Astrocyte of the cerebellum (primary cell): ENCODE measurements around the gene MRO.

Source experiments
- DNase-seq: peaks from one replicate; pipeline ENCODE4 v3.0.0-alpha.2; 2011; ENCODE audit warnings: low read depth
- H3K4me3 ChIP-seq: 2 replicates; pipeline ENCODE4 v1.5.1; 2011; ENCODE audit warnings: mild to moderate bottlenecking, low read depth, low read length, moderate library complexity
- in situ Hi-C: cut with HindIII; loops from 2 replicates; pipeline ENCODE4 v1.10.0; 2017; ENCODE audit warnings: low sequenced_read_pairs
- TF ChIP-seq, protein P1 (sequence below): IDR thresholded peaks from 2 replicates; pipeline ENCODE4 v1.5.1; 2012; ENCODE audit warnings: low read length, low read depth, moderate library complexity, mild to moderate bottlenecking; ENCODE audit errors: missing control alignments

Gene MRO

DNA sequence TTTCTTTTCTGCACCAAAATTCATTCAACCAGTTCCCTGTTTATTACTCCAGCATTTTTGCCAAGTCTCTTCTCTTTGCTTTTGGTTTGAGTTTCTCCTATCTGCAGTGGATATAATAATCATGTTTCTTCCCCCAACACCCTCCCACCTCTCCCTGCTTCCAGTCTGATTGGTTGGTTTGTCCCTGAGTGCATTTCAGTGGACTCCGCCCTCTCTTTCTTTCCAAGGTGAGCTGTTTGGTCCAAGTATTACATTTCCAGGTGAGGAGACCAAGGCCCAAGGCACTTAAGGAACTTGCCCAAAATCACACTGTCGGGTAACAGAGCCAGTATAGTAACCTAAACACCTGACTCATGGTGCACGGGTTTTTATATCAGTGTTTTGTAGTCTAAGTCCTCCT lies 17.7 kb downstream of the MRO start:
- H3K4me3 ChIP-seq = no peak overlapping the region
- TF ChIP-seq, protein P1, sequence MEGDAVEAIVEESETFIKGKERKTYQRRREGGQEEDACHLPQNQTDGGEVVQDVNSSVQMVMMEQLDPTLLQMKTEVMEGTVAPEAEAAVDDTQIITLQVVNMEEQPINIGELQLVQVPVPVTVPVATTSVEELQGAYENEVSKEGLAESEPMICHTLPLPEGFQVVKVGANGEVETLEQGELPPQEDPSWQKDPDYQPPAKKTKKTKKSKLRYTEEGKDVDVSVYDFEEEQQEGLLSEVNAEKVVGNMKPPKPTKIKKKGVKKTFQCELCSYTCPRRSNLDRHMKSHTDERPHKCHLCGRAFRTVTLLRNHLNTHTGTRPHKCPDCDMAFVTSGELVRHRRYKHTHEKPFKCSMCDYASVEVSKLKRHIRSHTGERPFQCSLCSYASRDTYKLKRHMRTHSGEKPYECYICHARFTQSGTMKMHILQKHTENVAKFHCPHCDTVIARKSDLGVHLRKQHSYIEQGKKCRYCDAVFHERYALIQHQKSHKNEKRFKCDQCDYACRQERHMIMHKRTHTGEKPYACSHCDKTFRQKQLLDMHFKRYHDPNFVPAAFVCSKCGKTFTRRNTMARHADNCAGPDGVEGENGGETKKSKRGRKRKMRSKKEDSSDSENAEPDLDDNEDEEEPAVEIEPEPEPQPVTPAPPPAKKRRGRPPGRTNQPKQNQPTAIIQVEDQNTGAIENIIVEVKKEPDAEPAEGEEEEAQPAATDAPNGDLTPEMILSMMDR = no peak
- in situ Hi-C loops = no loop called here
- DNase-seq = no peak

GRCh38 chr18:50797142-50797541 lies 22.7 kb downstream of the MRO start:
- TF ChIP-seq, protein P1 = no peak
- H3K4me3 ChIP-seq = no peak overlapping the region
- DNase-seq = no peak
- in situ Hi-C loops = no loop called here

- in situ Hi-C loops = no loop called here
- no peak overlapping the region for H3K4me3 ChIP-seq
- no peak for DNase-seq
- TF ChIP-seq, protein P1 = no peak
These were observed 23.3 kb downstream of the MRO start for GRCh38 chr18:50796495-50796894.

DNA sequence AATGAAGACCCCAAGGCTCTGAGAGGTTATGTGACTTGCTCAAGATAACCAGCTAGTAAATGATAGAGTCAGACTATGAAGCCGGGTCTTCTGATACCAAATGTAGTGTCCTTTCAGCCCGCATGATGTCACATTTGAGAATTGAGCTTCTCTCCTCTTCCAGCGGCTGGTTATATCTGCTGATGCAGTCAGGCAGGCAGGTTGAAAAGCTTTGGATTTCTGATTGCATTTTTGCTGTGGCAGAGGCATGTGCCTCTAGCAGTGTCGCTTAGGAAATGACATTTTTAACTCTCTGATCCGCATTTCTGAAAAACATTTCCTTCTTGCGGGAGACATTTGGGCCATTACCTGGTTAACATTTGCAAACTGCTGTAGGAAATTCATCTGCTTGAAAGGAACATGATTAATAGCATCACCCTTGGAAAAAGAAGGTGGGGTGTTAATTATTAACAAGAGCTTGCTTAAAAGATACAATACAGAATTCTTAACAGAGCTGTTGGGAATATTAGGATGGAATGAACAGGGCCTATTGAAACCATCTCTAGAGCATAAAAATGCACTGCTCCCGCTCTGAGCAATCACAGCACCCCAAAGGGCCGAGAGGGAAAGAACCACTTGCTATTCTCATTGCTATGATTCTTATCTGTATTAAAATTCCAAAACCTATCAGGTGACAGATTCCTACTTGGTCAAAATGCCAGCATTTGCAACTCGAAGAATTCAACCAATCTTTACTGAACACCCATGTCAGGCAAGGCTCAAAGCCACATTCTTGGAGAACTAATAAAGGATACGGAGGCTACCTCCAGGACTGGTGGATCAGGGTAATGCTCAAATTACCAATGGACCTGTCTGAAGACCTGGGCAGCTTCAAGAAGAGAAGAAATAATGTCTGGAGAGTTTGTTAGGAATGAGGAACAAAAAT lies 25.9 kb downstream of the MRO start:
- no peak for DNase-seq
- TF ChIP-seq, protein P1 = no peak
- H3K4me3 ChIP-seq = no peak overlapping the region
- in situ Hi-C loops = no loop called here

DNA sequence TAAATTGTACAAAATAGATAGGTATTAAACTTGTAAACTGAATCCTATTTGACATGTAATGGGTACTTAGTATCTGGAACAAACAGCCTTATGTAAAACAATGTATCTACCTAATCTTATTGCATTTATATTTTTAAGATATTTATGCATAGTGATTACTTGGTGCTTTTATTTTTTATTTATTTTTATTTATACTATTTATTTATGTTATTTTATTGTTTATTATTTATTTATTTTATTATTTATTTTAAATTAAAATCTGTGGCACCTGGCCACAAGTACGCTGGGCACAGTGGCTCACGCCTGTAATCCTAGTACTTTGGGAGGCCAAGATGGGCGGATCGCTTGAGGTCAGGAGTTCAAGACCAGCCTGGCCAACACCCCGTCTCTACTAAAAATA lies 26.9 kb downstream of the MRO start:
- in situ Hi-C loops = no loop called here
- DNase-seq = no peak
- no peak overlapping the region for H3K4me3 ChIP-seq
- TF ChIP-seq, protein P1 = no peak

GRCh38 chr18:50791599-50792438 lies 28.0 kb downstream of the MRO start:
- DNase-seq = no peak
- TF ChIP-seq, protein P1 = no peak
- no peak overlapping the region for H3K4me3 ChIP-seq
- in situ Hi-C loops = no loop called here
